8988T (cell line): Measurements from ENCODE around the gene MAP9.
"Not testable (repeated sequence)": the region's sequence is repeated elsewhere in the genome, so short reads cannot be mapped to it uniquely, and the experiment has no call there.

Source experiments
- DNase-seq: peaks from one replicate; pipeline ENCODE4 v3.0.0; 2011

Gene MAP9

DNA sequence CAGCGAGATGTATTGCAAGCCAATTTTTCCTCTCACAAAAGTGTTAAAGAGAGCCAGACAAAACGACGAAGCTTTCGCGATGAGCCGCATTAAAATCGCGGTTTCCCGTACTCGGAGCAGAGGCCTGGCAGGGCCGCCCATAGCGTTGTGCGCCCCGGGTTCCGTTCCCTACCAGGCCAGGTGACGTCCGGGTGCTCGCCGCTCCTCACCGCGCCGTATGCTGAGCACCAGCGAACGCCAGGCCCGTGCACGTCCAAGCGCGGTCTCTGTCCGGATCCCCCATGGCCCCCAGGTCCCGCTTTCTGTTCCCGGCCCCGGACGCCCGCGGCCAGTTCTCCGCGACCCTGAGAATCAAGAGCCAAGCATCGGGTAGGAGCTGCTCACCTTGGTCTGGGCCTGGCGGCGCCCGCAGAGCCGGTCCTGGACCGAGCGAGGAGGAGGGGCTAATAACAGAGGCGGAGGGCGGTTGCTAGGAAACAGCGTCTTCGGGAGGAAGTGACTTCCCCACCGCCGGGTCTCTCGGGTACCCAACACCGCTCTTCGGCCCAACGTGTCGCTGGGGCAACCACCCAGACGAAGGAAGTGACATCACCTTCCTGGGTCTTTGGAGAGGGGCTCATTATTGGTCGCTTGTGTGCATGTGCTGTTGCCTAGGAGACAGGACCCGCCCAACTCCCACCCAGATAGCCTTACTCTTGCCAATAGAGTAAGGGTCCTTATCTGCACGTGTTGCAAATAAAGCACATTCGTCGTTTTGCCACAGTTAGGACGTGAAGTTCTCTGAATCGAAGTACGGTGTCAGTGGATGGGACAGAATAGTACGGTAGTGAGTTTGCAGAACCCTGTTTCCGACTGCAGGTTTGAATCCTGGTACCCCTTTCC lies at the start of gene MAP9:
TSS of gene MAP9 (minus strand) at position 579 of the 882 bp plus-strand sequence. CDS start 1,115 bp downstream, outside the sequence.
- DNase-seq: no peak

DNA sequence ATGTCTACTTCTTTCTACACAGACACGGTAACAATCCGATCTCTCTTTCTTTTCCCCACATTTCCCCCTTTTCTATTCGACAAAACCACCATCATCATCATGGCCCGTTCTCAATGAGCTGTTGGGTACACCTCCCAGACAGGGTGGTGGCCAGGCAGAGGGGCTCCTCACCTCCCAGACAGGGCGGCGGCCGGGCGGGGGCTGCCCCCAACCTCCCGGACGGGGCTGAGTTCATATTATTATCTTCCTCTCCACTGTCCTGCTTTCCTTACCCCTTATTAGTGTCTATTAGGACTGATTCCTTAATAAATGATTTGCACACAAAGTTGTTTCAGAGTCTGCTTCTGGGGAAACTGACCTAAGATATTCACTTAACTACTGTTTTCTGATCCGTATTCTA lies 48.0 kb upstream of the MAP9 start:
- not testable (repeated sequence) for DNase-seq

DNA sequence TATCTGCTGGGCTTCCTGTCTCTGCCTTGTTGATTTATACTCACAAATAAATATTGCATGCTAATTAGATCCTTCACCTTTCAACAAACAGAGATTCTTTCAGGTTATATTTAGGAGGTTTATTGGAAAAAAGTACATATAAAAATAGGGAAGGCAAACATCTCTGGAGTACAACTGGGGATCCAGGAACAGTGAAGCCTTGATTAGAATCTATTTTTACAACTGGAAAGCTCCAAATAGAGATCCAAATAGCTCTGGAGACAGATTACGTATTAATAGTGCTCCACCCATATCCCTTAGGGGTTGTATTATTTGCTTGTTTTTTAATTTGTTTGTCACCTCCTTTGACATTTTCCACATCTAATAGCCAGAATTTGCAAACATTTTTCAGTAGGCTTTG lies 46.9 kb upstream of the MAP9 start:
- no peak for DNase-seq

DNA sequence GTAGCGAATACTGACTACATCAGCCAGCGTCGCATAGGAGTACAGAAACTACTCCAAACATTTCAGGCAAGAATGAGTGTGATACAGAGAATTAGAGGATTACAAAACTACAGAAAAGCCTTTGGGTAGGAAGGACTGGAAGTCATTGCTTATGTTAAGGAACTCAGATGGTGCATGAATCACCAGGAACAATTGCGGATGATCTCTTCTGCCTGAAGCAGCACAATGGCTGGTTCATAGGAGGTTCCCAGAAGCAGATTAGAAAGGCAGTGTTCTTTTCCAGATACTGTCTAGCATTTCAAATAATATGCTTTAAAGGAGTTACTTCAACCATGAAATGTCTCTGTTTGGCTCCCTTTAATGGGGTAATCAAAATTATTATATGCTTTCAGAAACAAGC lies 42.5 kb upstream of the MAP9 start:
- DNase-seq: no peak

DNA sequence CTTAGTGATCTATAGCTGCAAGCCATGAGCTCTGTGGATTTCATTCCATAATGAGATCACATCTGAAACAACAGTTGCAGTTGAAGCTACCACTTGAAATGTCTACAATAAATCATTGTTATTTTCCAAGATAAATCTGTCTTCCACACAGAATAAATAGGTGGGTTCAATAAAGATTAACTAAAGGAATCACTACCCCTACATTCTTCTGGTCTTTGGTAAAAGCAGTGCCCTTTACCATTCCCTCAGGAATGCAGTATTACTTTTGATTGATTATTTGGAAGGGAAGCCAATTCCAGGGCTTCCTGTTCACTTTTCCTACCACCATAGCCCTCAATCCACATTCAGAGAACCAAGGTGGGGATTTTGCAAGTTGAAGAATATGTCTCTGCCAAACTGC lies 38.9 kb upstream of the MAP9 start:
- no peak for DNase-seq

DNA sequence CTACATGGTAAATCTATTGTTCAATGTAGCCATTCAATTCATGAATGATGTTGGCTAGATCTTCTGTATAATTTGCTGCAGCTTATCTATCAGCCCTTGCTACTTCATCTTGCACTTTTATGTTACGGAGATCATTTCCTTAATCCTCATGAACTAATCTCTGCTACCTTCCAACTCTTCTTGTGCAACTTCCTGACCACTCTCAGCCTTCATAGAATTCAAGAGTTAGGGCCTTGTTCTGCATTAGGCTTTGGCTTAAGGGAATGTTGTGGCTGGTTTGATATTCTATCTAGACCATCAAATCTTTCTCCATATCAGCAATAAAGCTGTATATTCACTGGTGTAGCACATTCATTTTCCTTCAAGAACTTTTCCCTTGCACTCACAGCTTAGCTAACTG lies 36.7 kb upstream of the MAP9 start:
- no peak for DNase-seq

DNA sequence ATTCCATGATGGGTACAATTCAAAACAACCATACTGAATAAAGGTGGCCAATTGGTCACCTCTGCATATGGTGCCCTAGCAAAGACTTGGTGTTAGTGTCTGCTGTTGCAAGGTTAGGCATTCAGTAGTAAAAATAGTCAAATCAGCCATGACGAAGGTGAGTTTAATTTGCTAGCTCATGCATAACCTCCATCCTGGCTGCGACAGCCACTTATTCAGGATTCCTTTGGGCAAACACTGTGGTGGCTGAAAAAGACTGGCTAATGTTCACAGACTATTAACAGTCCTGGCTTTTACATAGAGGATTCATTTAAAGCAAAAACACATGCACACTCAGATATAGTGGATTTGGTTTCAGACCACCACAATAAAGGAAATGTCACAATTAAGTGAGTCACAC lies 34.8 kb upstream of the MAP9 start:
- no peak for DNase-seq

- DNase-seq: no peak
Measured at GRCh38 chr4:155408796-155409195, 32.0 kb upstream of the MAP9 start.

- DNase-seq: no peak
Measured at GRCh38 chr4:155407480-155407879, 30.7 kb upstream of the MAP9 start.

- DNase-seq: no peak
Measured at GRCh38 chr4:155405059-155405458, 28.3 kb upstream of the MAP9 start.

GRCh38 chr4:155403886-155404285 lies 27.1 kb upstream of the MAP9 start:
- no peak for DNase-seq

DNA sequence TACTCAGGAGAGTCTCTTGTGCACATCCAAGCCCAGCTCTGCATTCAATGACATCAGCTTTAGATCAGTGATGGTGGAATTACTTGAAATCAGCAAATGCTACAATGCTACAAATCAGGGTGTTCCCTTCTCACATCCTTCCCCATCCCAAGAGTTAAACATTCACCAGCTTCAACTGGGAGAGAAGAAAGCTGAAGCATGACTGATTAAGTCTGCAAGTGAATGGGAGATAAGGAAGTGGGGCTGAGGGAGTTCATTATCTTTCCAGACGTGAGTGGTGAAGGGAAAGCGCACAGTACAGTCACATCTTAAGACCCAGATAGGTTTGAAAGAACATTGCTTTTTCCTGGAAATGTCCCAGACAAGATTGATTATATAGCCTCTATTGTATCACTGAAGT lies 26.2 kb upstream of the MAP9 start:
- DNase-seq: no peak

DNA sequence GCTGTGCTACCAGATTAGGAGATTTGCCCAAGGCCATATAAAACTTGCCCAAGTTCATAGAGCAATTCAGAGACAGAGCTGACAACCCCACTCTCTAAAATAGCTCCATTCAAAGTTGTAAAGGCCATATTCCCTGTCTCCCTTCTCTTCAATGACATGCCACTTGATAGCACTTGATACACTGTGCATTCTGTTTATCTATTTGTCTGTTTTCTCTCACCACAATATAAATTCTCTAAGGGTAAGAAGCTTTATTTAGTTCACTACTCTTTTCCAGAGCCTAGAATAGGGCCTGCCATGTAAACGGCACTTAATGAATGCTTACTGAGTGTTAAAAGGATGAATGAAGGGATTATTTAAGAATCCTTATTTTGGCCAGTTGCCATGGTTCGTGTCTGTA lies 24.1 kb upstream of the MAP9 start:
- no peak for DNase-seq

DNA sequence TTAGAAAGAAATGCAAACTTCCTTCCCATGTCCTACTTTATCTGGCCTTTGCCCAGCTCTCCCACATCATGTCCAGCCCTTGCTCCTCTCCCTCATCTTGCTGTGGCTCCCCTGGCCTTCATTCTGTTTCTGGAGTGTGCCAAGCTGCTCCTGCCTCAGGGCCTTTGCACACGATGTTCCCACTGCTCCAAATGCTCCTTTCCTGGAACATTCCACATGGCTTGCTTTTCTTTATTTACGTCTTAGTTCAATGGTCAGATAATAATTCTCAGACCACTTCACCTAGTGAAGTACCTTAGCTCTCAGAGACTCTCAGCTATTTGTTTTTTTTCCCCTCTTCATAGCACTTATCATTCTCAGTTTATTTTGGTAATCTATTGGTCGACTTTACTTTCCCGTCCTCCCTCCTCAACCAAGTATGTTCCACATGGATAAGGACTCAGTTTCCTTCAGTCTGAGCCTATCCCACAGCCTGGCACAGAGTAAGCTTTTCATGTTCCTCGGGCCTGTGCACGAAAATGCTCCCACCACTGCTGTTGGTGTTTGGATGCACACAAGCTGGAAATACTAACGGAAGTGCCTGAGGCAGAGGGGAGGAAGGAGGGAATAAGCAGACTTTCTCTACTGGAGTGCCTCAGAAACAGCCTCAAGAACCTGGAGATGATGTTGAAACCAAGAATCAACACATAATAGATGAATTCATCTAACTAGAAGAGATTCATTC lies 23.4 kb upstream of the MAP9 start:
- no peak for DNase-seq

DNA sequence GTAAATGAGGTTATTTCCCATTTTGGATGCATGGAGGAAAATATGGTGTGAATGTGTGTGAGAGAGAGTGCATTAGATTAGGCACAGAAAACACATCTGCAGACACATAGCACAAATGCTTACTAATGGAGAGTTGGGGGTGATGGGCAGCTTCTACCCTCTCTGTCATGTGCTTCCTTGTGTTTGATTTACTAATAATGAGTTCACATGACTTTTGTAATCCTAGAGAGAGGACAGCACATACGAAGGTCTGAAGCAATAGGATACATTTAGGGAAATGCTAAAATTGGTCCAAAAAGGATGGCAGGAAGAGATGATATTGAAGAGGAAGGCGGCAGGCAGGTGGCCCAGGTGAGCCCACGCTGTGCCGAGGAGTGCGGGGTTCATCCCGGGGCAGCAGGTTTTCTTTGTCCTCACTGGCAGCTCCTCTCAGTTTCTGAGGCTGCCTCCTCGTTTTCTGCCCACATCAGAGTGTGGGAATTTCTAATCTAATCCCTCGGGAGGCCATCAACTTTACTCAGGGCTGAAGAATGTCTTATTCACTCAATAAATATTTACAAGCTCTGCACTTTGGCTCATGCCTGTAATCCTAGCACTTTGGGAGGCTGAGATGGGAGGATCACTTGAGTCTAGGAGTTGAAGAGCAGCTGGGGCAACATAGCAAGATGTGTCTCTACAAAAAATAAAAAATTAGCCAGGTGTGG lies 15.9 kb upstream of the MAP9 start:
- peak; percentile 10 for DNase-seq

DNA sequence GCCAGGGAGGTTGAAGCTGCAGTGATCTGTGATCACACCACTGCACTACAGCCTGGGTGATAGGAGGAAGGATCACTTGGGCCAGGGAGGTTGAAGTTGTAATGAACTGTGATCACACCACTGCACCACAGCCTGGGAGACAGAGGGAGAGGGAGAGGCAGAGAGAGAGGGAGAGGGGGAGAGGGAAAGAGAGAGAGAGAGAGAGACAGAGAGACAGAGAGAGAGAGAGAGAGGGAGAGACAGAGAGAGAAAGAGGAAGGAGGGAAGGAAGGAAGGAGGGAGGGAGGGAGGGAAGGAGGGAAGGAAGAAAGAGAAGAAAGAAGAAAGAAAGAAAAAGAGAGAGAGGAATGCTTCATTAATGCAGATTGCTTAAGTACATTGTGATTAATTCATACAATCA lies 15.2 kb upstream of the MAP9 start:
- no peak for DNase-seq

DNA sequence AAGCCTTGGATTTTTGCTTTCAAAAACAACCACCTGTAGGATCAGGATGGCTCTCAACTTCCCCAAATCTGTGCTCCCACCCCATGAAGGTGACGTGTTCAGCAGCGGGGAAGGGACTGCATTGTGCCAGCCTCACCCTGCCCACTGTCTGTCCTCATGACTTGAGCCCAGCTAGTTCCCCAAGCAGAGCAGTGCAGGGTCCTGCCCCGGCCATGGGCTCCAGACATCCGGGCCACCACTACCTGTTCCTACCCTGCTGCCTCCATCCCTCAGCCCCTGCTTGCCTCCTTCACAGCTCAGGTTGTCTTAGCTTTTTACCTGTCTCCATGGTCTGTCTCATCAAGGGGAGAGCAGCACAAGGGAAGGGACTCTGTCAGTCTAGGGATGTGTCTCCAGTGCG lies 11.4 kb upstream of the MAP9 start:
- no peak for DNase-seq

DNA sequence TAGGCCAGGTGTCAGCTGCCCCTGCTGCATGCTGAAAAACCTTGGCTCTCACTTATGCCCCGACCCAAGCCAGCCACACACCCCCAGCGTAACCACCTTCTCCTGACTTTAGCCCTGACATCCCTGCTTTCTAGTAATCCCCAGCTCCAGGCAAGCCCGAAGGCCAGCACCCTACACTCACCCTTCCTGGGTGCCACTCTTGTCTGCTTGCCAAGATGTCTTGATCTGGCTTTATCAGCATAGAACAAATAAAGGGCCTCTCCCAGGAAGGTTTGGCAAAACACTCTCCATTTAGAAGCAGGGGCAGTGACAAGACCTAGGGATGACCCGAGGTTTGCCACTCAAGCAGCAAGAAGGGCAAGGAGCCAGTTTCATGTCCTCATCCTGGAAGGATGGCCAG lies 6.8 kb upstream of the MAP9 start:
- no peak for DNase-seq

DNA sequence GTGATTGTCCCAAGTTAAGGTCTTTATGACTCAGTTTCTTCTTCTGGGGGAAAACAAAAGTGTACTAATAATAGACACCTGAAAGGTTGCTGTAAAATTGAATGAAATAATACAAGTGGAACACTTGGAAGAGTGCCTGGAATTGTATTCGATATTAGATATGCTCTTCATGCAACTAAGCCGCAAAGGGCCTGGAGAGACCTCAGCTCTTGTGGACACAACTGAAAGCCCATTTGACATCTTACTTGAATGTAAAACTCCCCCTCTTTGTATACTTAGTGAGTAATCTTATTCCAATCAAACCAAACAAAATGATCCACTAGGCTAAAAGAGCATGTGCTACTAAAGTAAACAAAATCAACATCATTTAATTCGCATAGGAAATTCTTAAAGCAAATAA lies 511 bp upstream of the MAP9 start:
- DNase-seq: no peak

DNA sequence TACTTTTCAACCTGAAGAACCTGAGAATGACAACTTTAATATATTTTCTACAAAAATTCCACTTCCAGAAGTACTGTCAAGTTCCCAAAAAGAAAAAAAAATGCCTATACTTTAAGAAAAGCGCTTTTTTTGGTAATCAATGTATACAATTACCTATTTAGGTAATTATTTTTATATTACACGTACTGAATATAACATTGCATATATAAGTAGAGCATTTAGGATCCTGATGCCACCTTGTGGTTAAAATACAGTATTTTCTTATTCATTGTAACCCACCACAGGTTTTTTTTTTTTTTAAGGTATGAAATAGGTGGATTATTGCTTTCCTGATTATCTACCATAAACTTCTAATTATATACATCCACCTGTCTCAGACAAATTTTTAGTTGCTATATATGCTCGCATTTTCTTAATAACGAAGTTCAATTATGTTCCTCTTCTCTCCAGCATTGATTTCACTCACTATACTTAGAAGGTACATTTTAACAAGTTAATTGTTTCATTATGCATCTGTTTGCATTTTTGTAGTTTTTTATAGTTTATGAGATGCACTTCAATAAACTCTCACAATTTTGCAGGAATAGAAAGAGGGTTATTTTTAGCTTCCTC lies 5.2 kb downstream of the MAP9 start:
- no peak for DNase-seq

DNA sequence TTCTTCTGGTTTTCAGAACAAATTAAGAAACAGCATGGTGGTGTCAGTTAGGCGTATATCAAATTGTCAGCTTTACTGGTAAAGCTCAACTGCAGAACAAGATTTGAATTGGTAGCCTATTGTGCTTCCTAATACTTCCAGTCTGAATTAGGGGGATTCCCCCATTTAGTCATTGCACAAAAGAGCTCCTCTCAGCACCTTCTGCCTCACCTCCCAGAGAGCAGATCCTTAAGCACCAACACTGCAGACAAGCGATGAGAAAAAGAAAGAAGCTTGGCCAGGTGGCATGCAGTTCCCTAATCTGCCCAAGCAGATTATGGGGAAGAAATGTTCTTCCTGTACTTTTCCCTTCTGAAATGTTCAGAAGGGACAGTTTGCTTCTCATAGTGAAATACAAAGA lies 9.2 kb downstream of the MAP9 start:
- no peak for DNase-seq

GRCh38 chr4:155353923-155354540 lies 22.7 kb downstream of the MAP9 start:
- no peak for DNase-seq

DNA sequence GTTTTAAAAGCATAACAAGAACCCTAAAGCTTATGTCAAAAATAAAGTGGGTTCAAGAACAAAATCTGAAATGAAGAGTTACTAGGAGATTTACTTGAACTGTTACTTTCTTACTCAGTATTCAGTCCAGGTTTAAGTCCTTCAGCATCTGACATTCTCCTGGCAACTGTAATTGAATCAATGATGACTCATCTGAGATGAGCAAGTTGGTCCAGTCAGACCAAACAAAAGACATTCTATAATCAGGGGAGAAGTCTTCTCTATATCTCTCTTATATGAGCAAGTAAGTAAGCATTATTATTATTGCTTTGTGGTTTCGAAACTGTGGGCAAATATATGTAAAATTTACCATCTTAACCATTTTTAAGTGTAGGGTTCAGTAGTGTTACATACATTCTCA lies 34.6 kb downstream of the MAP9 start:
- DNase-seq: no peak
